GM21447 (cell line): ENCODE results near the gene KIF26B.
"Not testable (repeated sequence)": the region's sequence is repeated elsewhere in the genome, so short reads cannot be mapped to it uniquely, and the experiment has no call there.

Experiments
- ATAC-seq: cut with Tn5 transposase; IDR thresholded peaks from one replicate; pipeline ENCODE4 v1.9.1; 2021; ENCODE audit not compliant: unreplicated experiment

The KIF26B gene

DNA sequence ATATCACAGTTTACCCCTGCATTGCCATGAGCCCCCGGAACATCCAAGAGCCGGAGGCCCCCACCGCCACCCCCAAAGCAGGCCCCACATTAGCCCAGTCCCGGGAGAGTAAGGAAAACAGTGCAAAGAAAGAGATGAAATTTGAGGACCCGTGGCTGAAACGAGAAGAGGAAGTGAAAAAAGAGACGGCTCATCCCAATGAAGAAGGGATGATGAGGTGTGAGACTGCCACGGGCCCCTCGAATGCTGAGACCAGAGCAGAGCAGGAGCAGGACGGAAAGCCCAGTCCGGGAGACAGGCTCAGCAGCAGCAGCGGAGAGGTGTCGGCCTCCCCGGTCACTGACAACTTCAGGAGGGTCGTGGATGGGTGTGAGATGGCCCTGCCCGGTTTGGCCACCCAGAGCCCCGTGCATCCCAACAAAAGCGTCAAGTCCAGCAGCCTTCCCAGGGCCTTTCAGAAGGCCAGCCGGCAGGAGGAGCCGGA is 532.4 kb downstream of the KIF26B start:
- ATAC-seq, result no peak

DNA sequence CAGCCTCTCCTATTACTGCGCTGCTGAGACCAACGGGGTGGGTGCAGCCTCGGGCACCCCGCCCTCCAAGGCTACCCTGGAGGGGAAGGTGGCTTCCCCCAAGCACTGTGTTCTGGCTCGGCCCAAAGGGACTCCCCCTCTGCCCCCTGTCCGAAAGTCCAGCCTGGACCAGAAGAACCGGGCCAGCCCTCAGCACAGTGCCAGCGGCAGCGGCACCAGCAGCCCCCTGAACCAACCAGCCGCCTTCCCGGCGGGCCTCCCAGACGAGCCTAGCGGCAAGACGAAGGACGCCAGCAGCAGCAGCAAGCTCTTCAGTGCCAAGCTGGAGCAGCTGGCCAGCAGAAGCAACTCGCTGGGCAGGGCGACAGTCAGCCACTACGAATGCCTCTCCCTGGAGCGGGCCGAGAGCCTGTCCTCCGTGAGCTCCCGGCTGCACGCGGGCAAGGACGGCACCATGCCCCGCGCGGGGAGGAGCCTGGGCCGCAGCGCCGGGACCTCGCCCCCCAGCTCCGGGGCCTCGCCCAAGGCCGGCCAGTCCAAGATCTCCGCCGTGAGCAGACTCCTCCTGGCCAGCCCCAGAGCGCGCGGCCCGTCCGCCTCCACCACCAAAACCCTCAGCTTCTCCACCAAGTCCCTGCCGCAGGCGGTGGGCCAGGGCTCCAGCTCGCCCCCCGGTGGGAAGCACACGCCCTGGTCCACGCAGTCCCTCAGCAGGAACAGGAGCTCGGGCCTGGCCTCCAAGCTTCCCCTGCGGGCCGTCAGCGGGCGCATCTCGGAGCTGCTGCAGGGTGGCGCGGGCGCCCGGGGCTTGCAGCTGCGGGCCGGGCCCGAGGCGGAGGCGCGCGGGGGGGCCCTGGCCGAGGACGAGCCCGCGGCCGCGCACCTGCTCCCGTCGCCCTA is 533.1 kb downstream of the KIF26B start:
- no peak for ATAC-seq

DNA sequence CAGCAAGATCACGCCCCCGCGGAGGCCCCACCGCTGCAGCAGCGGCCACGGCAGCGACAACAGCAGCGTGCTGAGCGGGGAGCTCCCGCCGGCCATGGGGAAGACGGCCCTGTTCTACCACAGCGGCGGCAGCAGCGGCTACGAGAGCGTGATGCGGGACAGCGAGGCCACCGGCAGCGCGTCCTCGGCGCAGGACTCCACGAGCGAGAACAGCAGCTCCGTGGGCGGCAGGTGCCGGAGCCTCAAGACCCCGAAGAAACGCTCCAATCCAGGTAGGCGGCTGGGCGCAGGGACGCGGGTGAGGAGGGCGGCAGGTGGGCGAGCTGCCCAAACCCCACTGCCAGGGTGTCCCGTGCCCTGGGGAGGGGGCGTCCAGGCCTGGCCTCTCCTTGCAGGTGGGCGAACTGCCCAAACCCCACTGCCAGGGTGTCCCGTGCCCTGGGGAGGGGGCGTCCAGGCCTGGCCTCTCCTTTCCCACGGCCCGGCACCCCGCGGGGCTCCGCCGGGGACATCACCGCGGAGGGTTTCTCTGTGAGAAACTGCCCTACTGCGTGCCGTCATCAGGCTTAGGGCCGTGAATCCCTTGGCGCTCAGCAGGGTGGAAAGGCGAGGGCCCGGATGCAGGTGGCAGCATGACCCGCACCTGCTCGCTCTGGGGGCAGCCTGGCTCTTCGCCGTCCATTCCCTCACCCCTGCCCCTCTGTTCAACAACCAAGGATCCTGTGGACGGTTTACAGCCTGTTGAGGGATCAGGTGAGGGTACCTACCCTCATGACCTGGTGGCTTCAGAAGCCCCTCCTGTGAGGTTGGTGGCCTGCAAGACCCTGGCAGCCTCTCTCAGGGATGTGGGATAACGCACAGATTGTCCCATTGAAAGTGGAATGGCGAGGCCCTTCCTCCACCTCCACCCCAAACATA is 534.0 kb downstream of the KIF26B start:
- no peak for ATAC-seq

DNA sequence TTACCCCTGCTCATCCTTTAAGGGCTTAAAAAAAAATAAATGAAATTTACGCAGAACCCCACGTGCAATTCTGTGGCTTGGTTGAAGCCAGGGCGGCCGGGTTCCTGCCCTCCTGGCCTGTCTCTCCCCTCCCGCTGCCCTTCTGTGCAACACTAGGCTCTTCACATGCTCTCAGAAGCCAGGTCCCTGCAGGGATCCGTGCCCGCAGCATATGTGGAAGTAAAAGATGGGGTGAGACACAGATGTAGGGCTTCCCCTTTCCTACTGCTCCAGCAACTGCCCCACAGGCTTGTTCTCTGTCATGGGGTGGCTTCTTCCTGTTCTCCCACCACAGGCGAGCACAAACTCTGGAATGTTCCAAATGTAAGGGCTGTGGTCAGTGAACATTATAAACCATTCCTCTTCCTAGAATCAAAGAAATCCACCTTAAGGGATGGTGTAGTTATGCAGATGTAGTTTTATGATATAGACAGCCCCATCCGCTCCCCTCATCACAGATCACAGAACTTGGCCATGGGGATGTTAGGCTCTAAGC is 535.4 kb downstream of the KIF26B start:
- ATAC-seq, result no peak

DNA sequence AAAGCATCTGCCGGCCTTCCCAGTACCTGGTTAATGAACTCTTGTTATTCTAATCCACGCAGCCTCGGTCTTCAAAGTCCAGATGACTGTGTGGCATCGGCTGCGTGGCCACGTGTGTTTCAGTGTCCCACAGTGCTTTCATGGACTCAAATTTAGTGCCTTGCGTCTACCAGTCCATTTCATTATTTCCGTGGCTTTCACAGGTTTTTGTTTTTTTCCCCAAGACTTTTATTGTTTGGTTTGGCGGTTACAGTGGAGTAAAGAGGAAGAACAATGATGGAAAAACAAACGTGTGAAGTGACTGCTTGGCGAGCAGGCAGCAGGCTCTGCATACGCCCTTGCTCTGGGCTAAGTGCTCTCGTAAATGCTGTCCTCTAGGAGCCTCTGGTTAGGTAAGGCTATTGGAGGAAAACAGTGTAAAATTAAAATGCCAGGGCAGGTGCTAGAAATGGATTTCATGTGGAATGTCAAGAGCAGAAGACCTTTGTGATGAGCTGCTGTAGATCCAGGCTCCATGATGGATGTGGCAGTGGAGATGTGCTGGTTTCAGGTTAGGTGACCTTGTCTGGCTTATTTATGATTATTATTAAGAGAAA is 536.3 kb downstream of the KIF26B start:
- ATAC-seq, result no peak

DNA sequence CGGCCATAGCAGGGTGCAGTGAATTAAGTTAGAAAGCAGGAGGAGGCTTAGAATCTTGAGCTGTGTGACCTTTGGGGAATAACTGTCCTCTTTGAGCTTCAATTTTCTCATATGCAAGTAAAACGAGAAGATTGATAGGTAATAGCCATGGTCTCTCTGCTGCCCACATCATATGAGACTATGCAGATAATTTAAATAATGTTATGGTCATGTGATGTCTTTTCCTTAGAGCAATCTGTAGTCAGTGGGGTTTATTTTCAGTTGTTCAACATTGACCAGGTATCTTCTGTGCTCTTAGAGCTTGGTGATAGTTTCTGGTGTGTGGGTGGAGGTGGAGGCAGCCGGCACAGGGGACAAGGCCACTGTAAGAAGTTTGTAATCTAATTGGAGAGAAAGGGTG is 537.1 kb downstream of the KIF26B start:
- no peak for ATAC-seq

DNA sequence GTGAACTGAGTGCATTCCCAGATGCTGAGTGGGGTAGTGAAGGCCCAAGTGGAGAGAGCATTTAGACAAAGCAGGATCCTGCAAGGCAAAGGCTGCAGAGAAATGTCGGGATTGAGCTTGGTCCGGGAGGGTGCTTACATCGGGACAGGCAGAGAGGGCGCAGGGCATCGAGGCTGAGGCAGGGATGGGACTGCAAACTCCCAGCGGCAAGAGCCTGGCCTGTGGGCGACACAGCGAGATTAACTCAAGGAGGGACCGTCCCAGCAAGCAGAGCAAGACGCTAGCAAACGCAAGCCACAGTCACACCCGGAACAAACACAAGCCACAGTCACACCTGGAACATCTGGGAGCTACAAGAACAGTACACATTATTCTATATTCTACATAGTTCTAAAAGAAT is 537.5 kb downstream of the KIF26B start:
- no peak for ATAC-seq

DNA sequence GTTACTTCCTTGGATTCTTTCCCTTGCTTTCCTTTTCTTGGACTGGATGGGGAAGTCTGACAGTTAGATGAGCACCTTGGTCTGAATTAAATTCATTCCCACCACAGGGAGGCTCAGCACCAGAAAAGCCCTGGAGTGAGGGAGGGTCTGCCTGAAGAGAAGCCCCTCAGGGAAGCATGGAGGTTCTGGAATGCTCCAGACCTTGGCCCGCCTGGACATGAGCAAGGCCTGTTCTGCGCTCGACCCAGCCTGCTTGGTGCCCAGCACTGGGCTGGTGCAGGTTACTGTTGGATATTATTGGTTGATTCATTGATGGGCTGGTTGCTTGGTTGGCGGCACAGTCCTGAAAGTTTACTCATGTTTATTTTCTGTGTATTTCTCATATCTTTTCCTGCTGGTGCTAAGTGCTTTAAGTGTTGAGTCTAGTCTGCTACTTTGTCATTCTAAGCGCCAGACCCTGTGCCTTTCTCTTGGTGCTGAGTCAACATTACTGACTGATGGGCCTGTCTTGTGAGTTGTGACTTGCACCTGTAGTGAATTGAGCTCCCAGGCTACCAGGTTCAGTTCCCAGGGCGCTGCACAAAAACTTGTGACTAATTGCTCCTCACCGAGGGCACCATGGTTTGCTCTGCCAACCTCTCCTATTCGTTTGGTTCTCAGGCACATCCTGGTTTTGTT is 538.5 kb downstream of the KIF26B start:
- no peak for ATAC-seq

DNA sequence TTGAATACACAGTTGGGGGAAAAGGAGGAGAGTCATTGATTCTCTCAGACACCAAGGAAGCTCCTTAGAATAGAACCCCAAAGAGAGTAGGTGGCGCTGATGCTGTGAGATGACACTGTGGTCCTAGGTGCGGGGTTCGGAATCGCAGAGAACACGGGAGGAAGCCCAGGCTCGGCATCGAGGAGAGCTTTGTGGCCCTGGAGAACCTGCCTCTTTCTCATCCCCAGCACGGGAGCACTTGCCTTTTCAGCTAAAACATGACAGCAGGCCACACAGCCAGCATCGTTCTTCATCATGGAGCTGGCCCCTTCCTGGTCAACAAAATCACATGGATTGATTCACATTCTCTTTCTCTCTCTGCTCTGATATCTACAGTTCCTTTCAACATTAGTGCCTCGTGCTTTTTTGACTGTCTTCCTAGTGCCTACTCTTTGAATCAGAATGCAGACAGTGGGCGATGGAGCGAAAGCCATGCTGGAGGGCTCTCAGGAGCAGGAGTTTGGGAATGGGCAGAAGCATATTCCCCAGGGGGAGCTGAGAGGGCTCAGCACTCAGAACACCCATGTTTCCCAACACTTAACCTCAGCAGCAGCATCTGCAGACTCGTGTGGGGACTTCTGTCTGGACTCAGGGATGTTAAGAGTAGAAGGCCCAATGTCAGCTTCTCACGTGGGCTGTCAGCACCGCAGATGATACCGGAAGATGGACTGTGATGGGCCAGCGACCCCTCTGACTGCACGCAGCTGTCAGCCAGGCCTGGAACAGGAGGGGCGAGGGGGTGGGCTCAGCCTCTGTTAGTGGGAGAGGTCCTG is 539.4 kb downstream of the KIF26B start:
- no peak for ATAC-seq

DNA sequence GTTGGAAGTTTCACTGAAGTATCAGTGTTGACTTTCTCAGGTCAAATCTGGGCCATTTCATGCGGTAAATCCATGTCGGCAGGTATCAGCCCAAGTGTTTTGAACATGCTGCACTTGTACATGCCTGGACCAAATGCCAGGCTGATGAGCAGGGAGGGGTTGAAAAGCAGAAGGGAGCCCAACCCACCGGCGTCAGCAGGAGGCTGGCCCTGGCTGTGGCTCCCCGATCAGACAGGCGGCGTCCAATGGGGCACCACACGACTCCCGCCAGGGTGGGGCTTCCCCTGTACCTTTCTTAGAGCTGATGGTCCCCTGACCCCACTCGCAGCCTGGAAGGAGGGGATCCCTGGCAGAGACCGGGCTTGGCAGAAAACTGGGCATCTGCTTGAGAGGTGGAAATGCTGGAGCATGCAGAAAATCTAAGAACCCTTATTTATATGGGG is 540.0 kb downstream of the KIF26B start:
- ATAC-seq, result no peak

DNA sequence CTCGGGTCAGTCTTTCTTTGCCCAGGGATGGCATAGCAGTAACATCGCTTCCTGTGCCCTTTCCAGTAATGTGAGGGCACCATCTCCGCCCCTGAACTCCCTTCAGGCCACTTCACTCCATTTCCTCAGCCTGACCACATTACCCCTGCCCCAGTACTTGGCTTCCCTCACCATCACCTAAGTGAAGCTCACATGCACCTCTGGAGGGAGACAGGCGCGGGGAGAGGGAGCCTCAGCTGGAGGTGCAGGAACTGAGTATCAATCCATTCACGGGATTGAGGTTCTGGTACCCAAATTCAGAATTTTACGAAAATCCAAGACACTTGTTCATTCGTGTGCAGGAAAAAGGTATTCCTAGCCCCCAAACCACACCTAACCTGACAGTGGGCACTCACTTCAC is 540.4 kb downstream of the KIF26B start:
- no peak for ATAC-seq

DNA sequence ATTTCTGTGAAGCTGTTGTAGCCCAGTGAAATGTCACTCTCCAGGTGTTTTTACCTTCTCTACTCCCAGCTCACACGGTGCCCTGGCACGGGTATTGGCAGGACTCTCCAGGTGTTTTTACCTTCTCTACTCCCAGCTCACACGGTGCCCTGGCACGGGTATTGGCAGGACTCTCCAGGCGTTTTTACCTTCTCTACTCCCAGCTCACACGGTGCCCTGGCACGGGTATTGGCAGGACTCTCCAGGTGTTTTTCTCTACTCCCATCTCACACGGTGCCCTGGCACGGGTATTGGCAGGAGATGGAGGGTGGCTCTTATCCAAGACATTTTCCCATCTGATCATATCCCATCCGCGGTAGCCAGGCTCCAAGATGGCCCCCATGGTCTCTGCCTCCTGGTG is 540.9 kb downstream of the KIF26B start:
- not testable (repeated sequence) for ATAC-seq

DNA sequence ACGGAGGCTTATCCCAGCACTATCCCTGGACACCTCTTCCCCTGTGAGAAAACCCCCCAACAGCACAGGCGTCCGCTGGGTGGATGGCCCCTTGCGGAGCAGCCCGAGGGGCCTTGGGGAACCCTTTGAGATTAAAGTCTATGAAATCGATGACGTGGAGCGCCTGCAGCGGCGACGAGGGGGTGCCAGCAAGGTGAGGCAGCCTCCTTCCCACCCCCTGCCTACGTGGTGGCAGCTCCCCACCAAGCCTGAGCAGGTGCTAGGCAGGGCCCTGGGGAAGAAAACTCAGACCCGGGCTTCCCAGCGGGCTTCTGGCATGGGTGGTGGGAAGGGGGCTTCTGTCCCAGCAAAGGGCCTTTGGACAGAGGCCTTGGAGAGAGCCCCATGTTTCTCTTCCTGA is 543.3 kb downstream of the KIF26B start:
- ATAC-seq, result no peak

DNA sequence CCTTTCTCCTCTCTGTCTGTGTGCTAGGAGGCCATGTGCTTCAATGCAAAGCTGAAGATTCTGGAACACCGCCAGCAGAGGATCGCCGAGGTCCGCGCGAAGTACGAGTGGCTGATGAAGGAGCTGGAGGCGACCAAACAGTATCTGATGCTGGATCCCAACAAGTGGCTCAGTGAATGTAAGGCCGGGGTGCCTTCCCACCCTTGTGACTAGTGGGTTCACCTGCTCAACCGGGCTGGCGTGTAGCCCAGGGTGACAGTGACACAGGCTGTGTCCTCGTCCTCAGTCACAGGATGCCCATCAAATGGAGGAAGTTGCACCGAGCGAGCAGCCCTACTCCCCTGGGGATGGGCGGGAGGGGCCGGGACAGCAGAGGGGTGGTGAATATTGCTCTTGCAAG is 544.1 kb downstream of the KIF26B start:
- no peak for ATAC-seq

DNA sequence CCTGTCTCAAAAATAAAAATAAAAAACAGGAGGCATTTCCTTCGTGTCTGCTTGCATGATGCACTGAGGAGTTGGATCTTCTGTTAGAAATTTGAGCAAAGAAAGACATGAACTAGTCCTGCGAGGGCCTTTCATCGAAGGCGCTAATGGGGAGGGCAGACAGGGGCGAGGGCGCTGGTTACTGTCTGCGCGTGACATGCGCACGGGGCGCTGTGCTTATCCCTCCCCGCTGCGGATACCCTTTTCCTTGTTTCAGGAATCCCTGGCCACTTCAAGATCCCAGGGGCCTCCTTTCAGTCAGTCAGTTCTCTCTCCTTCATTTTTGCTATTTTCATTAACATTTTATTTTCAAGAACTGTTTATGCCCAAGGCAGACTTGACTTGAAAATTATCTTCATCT is 545.8 kb downstream of the KIF26B start:
- no peak for ATAC-seq

DNA sequence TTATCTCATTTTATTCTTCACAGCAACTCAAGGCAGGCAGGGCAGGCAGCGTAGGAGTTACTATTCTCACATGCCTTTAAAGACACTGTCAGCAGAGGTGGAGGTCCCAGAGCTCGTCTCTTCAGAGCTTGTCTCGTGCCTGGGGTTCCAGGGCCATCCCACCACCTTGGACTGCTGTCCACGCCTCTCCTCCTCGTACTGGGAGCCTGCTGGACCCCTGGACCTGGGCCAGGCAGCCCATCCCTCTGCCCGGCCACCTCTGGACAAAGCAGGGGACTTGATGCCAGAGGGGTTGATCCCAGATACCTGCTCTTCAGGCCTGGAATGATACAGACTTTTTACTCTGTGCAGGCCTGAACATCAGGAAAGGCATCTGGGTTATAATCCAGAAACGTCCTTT is 546.8 kb downstream of the KIF26B start:
- no peak for ATAC-seq

DNA sequence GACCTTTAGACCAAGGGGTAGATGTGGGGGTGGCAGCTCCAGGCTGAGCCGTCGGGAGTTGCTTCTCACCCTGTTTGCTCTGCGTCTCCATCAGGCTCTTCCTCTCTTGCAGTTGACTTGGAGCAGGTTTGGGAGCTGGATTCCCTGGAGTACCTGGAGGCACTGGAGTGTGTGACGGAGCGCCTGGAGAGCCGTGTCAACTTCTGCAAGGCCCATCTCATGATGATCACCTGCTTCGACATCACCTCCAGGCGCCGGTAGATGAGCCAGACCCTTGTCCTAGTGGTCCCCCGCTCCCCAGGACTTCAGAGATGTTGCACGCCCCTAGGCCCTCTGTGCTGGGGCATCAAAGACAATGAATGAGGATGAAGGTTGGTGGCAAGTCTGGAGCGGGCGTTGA is 547.6 kb downstream of the KIF26B start:
- no peak for ATAC-seq

DNA sequence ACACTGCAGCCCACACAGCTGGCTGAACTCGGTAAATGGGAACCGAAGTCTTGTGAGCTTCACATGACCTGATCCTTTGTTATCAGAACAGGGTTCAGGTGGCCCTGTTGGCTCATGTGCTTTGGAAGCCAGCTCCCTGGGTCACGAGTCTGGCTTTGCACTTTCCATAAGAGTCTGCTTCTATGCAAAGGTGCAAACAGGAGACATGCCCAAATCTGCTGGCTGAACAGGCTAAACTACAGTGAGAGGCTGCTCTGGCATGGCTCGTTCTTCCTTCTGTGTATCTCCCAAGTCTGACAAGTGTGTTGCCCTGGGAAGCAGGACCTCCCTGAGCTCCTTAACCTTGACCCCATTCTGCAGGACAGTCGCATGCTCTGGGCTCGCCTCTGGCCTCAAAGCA is 549.6 kb downstream of the KIF26B start:
- ATAC-seq, result no peak

DNA sequence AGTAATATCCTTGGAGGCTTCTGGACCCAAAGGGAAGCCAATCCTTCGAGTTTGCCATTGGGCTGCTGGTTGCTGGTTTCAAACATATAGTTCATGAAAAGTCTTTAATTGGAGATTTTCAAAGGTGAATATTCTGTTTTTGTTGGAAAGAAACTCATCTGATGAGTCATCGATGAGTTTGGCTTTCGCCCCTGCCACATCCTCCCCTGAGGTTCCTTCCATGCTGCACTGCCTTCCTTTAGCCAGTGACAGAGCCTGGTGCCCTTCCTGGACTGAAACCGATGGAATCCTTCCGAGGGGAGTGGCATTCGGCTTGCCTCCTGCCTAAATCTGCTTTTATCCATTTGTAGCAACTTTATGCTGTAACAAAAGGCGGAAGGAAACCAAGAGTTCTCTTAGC is 550.0 kb downstream of the KIF26B start:
- ATAC-seq, result no peak

DNA sequence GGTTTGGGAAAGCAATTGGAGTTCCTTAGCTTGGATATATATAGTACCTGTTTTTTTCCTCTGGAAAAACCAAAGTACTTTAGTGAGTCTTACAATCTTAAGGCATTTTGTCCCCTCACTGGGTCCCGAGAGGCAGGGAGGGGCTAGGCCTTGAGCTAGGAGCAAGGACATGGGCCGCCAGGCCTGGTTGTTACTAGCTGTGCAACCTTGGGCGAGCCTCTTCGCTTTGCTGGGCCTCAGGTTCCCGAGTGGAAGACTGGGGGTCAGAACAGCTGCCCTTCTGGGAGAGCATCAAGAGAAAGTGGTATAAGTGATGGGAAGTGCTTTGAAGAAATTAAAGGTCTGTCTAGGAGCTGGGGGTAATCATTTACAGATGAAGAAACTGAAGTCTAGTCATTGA is 553.2 kb downstream of the KIF26B start:
- no peak for ATAC-seq
